Activated CD8-positive, alpha-beta T cell treated with anti-CD3 and anti-CD28 coated beads for 36 hours (primary cell): ENCODE measurements around the gene FCF1. TPM values are rescaled to one million over a fixed set of nuclear protein-coding genes. Genes with fewer than 3 reads are reported as not detected.

Experiments
- ATAC-seq: fragments of 200-7000 bp; cut with Tn5 transposase; one replicate; pipeline ENCODE4 v1.10.0; 2021; ENCODE audit warnings: mild to moderate bottlenecking, moderate library complexity
- CTCF ChIA-PET: fragments of 350-600 bp; sonication (Branson Sonifier 250); formaldehyde crosslinking; loops from one replicate; lab custom pipeline; 2021; ENCODE audit warnings: antibody characterized with exemption; lab: Charles Lee
- POLR2A ChIA-PET: fragments of 350-600 bp; sonication (Branson Sonifier 250); formaldehyde crosslinking; loops from one replicate; lab custom pipeline; 2021; ENCODE audit warnings: antibody characterized with exemption; lab: Charles Lee
- DNase-seq: peaks from one replicate; pipeline ENCODE4 v3.0.0-alpha.2; 2020
- H3K27ac Mint-ChIP-seq: one replicate; pipeline ENCODE4 v1.8.0; 2021; ENCODE audit warnings: mild to moderate bottlenecking, mixed read lengths
- H3K27me3 Mint-ChIP-seq: one replicate; pipeline ENCODE4 v1.8.0; 2021; ENCODE audit warnings: mixed read lengths
- H3K36me3 Mint-ChIP-seq: one replicate; pipeline ENCODE4 v1.8.0; 2021; ENCODE audit warnings: low read depth, mixed read lengths
- H3K4me1 Mint-ChIP-seq: one replicate; pipeline ENCODE4 v1.8.0; 2021; ENCODE audit warnings: low read depth, mixed read lengths
- H3K4me3 Mint-ChIP-seq: one replicate; pipeline ENCODE4 v1.8.0; 2021; ENCODE audit warnings: mild to moderate bottlenecking, moderate library complexity, mixed read lengths
- H3K9me3 Mint-ChIP-seq: one replicate; pipeline ENCODE4 v1.8.0; 2021; ENCODE audit warnings: mixed read lengths
- intact Hi-C: fragments of 100-400 bp; cut with micrococcal nuclease; formaldehyde crosslinking; loops from one replicate; pipeline ENCODE4 v1.10.0; 2022
- total RNA-seq, 2 experiments: library from RNA; stranded (reverse); gene quantifications; one replicate each; pipeline ENCODE4 v1.2.3, GENCODE V29; 2021
- TF ChIP-seq, protein P1 (sequence below): fragments of 200-600 bp; IDR thresholded peaks from one replicate; pipeline ENCODE4 v1.8.0; 2022; ENCODE audit warnings: antibody characterized with exemption, mild to moderate bottlenecking

FCF1 gene
- total RNA-seq, 2 experiments from 2014 or later: 75.2 to 78.9 TPM

DNA sequence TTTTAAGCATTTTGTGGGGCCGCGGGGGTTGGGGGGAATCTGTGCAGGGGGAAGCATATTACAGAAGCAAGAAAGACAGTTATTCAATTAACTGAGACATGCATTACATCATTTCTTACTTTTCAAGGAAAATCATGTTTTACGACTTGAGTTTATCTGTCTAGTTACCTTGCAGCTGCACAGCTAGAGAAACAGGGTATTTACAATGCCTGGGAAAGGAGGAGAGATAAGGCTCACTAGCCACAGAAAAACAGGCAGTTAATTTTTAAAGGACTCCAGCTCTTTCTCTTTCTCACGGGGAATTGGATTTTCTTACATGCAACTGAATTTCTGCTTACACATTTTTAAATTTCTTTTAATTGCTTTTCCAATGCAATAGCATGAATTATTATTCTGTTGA, 22.2 kb downstream of the FCF1 start:
- Mint-ChIP-seq H3K9me3 (no peaks in the 10 kb centered on the region), H3K36me3 (peaks cover 29% of the 10 kb centered on the region), H3K27me3 (no peaks in the 10 kb centered on the region), H3K27ac (no peak overlapping the region), H3K4me3 (no peak overlapping the region), H3K4me1 (peaks cover 2% of the 10 kb centered on the region)
- DNase-seq (no peak), ATAC-seq (no peak)
- TF ChIP-seq, protein P1, sequence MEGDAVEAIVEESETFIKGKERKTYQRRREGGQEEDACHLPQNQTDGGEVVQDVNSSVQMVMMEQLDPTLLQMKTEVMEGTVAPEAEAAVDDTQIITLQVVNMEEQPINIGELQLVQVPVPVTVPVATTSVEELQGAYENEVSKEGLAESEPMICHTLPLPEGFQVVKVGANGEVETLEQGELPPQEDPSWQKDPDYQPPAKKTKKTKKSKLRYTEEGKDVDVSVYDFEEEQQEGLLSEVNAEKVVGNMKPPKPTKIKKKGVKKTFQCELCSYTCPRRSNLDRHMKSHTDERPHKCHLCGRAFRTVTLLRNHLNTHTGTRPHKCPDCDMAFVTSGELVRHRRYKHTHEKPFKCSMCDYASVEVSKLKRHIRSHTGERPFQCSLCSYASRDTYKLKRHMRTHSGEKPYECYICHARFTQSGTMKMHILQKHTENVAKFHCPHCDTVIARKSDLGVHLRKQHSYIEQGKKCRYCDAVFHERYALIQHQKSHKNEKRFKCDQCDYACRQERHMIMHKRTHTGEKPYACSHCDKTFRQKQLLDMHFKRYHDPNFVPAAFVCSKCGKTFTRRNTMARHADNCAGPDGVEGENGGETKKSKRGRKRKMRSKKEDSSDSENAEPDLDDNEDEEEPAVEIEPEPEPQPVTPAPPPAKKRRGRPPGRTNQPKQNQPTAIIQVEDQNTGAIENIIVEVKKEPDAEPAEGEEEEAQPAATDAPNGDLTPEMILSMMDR: no peak
- CTCF ChIA-PET: no interaction called here
- POLR2A ChIA-PET: no interaction called here
- intact Hi-C loops: no loop called here

DNA sequence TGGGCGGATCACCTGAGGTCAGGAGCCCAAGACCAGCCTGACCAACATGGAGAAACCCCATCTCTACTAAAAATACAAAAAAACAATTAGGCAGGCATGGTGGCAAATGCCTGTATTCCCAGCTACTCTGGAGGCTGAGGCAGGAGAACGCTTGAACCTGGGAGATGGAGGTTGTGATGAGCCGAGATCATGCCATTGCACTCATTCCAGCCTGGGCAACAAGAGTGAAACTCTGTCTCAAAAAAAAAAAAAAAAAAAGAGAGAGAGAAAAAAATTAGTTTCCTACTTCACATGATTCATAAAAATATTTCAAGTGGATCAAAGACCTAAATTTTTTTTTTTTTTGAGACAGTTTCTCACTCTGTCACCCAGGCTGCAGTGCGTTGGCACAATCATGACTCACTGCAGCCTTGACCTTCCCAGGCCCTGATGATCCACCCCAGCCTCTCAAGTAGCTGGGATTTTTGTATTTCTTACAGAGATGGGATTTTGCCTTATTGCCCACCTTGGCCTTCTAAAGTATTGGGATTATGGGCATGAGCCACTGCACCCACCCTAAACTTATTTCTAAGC, 24.9 kb downstream of the FCF1 start:
- H3K27me3 Mint-ChIP-seq: no peaks in the 10 kb centered on the region
- no peak overlapping the region for H3K4me3 Mint-ChIP-seq
- DNase-seq: peak; percentile 36
- ATAC-seq: peak; percentile 73
- no peak overlapping the region for H3K27ac Mint-ChIP-seq
- intact Hi-C loops: no loop called here
- POLR2A ChIA-PET: no interaction called here
- peaks cover 2% of the 10 kb centered on the region for H3K4me1 Mint-ChIP-seq
- TF ChIP-seq, protein P1: no peak
- peaks cover 27% of the 10 kb centered on the region for H3K36me3 Mint-ChIP-seq
- CTCF ChIA-PET: no interaction called here
- no peaks in the 10 kb centered on the region for H3K9me3 Mint-ChIP-seq

DNA sequence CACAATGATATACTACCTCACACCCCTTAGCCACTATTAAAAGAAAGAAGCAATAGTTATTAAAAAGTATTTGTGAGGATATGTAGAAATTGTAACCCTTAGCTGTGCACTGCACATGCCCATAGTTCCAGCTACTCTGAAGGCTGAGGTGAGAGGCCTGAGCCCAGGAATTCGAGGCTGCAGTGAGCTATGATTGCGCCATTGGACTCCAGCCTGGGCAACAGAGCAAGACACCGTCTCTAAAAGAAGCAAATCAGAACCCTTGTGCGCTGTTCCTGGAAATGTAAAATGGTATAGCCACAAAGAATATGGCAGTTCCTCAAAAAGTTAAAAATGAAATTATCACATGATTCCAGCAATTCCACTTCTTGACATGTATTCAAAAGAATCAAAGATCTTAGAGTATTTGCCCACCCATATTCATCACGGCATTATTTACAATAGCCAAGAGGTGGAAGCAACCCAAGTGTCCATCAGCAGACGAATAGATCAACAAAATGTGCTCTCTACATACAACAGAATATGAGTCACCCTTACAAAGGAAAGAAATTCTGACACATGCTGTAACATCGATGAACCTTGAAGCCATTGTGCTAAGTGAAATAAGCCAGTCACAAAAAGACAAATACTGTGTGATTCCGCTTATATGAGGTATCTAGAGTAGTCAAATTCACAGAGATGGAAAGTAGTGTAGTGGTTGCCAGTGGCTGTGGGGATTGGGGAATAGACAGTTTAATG, 26.5 kb downstream of the FCF1 start:
- DNase-seq (no peak), ATAC-seq (no peak)
- no peaks in the 10 kb centered on the region for H3K27me3 Mint-ChIP-seq
- intact Hi-C loops: no loop called here
- H3K36me3 Mint-ChIP-seq: peaks cover 24% of the 10 kb centered on the region
- POLR2A ChIA-PET: interaction anchor here (0.6 kb wide), 1 partner anchor 23 kb away, joined by 4 read pairs; no protein-coding TSS in a partner anchor
- TF ChIP-seq, protein P1: no peak
- CTCF ChIA-PET: no interaction called here
- no peaks in the 10 kb centered on the region for H3K9me3 Mint-ChIP-seq
- peaks cover 4% of the 10 kb centered on the region for H3K4me1 Mint-ChIP-seq
- no peak overlapping the region for H3K27ac Mint-ChIP-seq
- H3K4me3 Mint-ChIP-seq: no peak overlapping the region

DNA sequence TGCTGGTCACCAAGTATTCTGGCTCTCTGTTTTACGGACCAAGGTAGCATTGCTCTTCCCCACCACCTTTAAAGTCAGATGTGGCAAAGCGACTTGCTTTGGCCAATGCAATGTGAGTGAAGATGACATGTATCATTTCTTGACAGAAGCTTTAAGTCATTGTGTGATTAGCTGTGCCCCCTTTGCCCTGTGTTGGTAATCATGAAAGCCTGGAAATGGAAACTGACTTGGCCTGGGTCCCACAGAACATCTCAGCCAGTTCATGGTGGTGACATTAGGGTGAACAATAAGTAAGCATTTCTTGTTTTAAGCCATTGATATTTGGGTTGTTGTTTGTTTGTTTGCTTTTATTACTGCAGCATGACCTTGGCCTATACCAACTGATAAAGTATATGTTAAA, 34.3 kb downstream of the FCF1 start:
- ChIA-PET CTCF (no interaction called here), POLR2A (no interaction called here)
- H3K9me3 Mint-ChIP-seq: peaks cover 4% of the 10 kb centered on the region
- H3K36me3 Mint-ChIP-seq: peaks cover 4% of the 10 kb centered on the region
- intact Hi-C loops: no loop called here
- DNase-seq (no peak), ATAC-seq (no peak)
- H3K4me3 Mint-ChIP-seq: no peak overlapping the region
- H3K27me3 Mint-ChIP-seq: no peaks in the 10 kb centered on the region
- TF ChIP-seq, protein P1: no peak
- H3K27ac Mint-ChIP-seq: no peak overlapping the region
- peaks cover 3% of the 10 kb centered on the region for H3K4me1 Mint-ChIP-seq

DNA sequence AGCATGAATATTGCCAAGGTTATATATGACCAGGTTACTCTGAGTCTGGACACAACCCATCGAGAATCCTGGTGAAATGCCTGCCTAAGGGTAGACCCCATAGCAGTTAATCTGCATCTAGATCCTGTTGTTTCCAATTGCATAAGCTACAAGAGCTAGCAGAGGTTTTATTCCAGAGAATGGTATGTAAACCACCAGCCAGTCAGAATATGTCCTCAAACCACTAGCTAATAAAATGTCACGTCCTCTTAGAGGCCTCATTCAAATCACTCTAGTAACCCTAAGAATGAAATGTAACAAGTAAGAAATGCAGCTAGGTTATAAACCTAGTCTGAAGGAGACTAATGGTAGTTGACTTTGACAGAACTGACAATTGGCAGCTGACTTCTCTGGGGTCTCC, 41.2 kb downstream of the FCF1 start:
- H3K27me3 Mint-ChIP-seq: no peaks in the 10 kb centered on the region
- H3K4me3 Mint-ChIP-seq: no peak overlapping the region
- peaks cover 5% of the 10 kb centered on the region for H3K36me3 Mint-ChIP-seq
- intact Hi-C loops: no loop called here
- POLR2A ChIA-PET: no interaction called here
- CTCF ChIA-PET: interaction anchor here (0.6 to 1.2 kb wide), 3 partner anchors 9 to 50 kb away, joined by 4 read pairs; partner anchors contain the start of gene YLPM1
- no peaks in the 10 kb centered on the region for H3K4me1 Mint-ChIP-seq
- DNase-seq (no peak), ATAC-seq (no peak)
- H3K9me3 Mint-ChIP-seq: peaks cover 7% of the 10 kb centered on the region
- no peak overlapping the region for H3K27ac Mint-ChIP-seq
- TF ChIP-seq, protein P1: no peak
